Panc1 (cell line): Measurements from ENCODE around the gene RNF103. TPM values are rescaled to one million over a fixed set of nuclear protein-coding genes. Genes with fewer than 3 reads are reported as not detected.

Source experiments
- ATAC-seq: fragments of 200-7000 bp; cut with Tn5 transposase; 2 replicates; pipeline ENCODE4 v1.9.1; 2020; ENCODE audit warnings: mild to moderate bottlenecking, moderate library complexity
- BruUV-seq: library from RNA; stranded (reverse); fragments of 400-500 nt; replicated peaks from 2 replicates; lab custom pipeline; 2021; lab: Mats Ljungman, UMichigan
- CTCF ChIA-PET: fragments of 300-600 bp; sonication (Branson Sonifier 250); formaldehyde crosslinking; loops from one replicate; lab custom pipeline; 2022; ENCODE audit warnings: antibody characterized with exemption; lab: Charles Lee
- POLR2A ChIA-PET: fragments of 300-600 bp; sonication (Branson Sonifier 250); formaldehyde crosslinking; loops from one replicate; lab custom pipeline; 2022; ENCODE audit warnings: antibody characterized with exemption; lab: Charles Lee
- DNase-seq: peaks from one replicate; pipeline ENCODE4 v3.0.0-alpha.2; 2010; ENCODE audit warnings: low read depth, low spot score
- H3K27ac ChIP-seq: 2 replicates; pipeline ENCODE4 v1.5.1; 2011; ENCODE audit warnings: mild to moderate bottlenecking, low read length, inconsistent platforms
- H3K27me3 ChIP-seq: fragments of 200-500 bp; sonication (Bioruptor generic); 2 replicates; pipeline ENCODE4 v1.6.0; 2014; ENCODE audit warnings: low read length, inconsistent platforms; ENCODE audit not compliant: control insufficient read depth, insufficient read depth
- H3K36me3 ChIP-seq: fragments of 200-500 bp; sonication (Bioruptor generic); 2 replicates; pipeline ENCODE4 v1.5.1; 2014; ENCODE audit warnings: inconsistent platforms, mild to moderate bottlenecking, low read length, moderate library complexity; ENCODE audit not compliant: control insufficient read depth, insufficient read depth
- H3K4me1 ChIP-seq: 2 replicates; pipeline ENCODE4 v1.5.1; 2011; ENCODE audit warnings: inconsistent platforms, mild to moderate bottlenecking, low read length, moderate library complexity; ENCODE audit not compliant: control insufficient read depth, insufficient read depth
- H3K4me3 ChIP-seq, 2 experiments: 2 replicates each; pipeline ENCODE4 v1.5.1; 2011 to 2012; ENCODE audit warnings: low read depth in 2 of 2, low read length in 2 of 2, mild to moderate bottlenecking in 2 of 2, inconsistent platforms in 1 of 2, moderate library complexity in 1 of 2
- H3K9me3 ChIP-seq: fragments of 200-500 bp; sonication (Bioruptor generic); 2 replicates; pipeline ENCODE4 v1.5.1; 2014; ENCODE audit warnings: low read depth, mild to moderate bottlenecking, inconsistent platforms, low read length, moderate library complexity; ENCODE audit not compliant: control insufficient read depth, insufficient read depth
- CTCF ChIP-seq: fragments of 450-650 bp; IDR thresholded peaks from 2 replicates; pipeline ENCODE4 v1.5.1; 2017; ENCODE audit warnings: mild to moderate bottlenecking
- POLR2AphosphoS5 ChIP-seq: IDR thresholded peaks from 2 replicates; pipeline ENCODE4 v1.6.1; 2012; ENCODE audit warnings: mild to moderate bottlenecking, low read depth, low read length, moderate library complexity
- SIN3A ChIP-seq: IDR thresholded peaks from 2 replicates; pipeline ENCODE4 v1.6.1; 2012; ENCODE audit warnings: low read depth, mild to moderate bottlenecking, low read length, moderate library complexity, borderline replicate concordance; ENCODE audit not compliant: insufficient read depth
- TCF7L2 ChIP-seq: IDR thresholded peaks from 2 replicates; pipeline ENCODE4 v1.6.1; 2011; ENCODE audit warnings: mild to moderate bottlenecking, low read depth, low read length, inconsistent platforms
- in situ Hi-C: cut with HindIII; loops from 2 replicates; pipeline ENCODE4 v1.10.0; 2016; ENCODE audit warnings: low sequenced_read_pairs, low pct_unique_long_range_greater_than_20kb
- intact Hi-C: fragments of 100-400 bp; cut with micrococcal nuclease; formaldehyde crosslinking; loops from one replicate; pipeline ENCODE4 v1.10.0; 2022; ENCODE audit not compliant: unreplicated experiment
- total RNA-seq: library from RNA; stranded (reverse); gene quantifications from one replicate; pipeline ENCODE4 v1.2.1, GENCODE V29; 2021; ENCODE audit not compliant: unreplicated experiment
- TF ChIP-seq, protein P1 (sequence below), 2 experiments: IDR thresholded peaks; 2 replicates each; pipeline ENCODE4 v1.6.1; 2011 to 2012; ENCODE audit warnings: low read depth in 2 of 2, control low read depth in 1 of 2, low read length in 1 of 2, mild to moderate bottlenecking in 1 of 2, moderate library complexity in 1 of 2; ENCODE audit not compliant: insufficient read depth in 1 of 2

The RNF103 gene
- total RNA-seq, 1 experiment from 2014 or later: 37.6 TPM

DNA sequence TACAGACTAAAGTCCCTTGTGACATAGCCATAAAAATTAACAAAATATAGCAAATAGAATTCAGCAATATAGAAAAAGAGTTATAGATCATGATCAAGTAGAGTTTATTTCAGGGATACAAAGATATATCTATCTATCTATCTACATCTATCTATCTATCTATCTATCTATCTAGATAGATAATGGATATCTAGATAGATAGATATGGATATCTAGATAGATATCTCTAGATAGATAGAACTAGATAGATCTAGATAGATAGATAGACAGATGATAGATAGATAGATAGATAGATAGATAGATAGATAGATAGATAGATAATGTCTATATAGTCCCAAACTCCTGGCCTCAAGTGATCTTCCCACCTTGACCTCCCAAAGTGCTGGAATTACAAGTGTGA, 43.1 kb downstream of the RNF103 start:
- Histone ChIP-seq H3K4me3 (no peak overlapping the region), H3K9me3 (no peaks in the 10 kb centered on the region), H3K27me3 (no peaks in the 10 kb centered on the region; the same call in 1 of the 2 replicates), H3K27ac (no peak overlapping the region), H3K4me1 (no peaks in the 10 kb centered on the region), H3K36me3 (no peaks in the 10 kb centered on the region)
- BruUV-seq: no TSS peak
- CTCF ChIA-PET: no interaction called here
- POLR2A ChIA-PET: no interaction called here
- ATAC-seq (no peak), DNase-seq (no peak)
- TF ChIP-seq TCF7L2: no peak
- TF ChIP-seq, protein P1, sequence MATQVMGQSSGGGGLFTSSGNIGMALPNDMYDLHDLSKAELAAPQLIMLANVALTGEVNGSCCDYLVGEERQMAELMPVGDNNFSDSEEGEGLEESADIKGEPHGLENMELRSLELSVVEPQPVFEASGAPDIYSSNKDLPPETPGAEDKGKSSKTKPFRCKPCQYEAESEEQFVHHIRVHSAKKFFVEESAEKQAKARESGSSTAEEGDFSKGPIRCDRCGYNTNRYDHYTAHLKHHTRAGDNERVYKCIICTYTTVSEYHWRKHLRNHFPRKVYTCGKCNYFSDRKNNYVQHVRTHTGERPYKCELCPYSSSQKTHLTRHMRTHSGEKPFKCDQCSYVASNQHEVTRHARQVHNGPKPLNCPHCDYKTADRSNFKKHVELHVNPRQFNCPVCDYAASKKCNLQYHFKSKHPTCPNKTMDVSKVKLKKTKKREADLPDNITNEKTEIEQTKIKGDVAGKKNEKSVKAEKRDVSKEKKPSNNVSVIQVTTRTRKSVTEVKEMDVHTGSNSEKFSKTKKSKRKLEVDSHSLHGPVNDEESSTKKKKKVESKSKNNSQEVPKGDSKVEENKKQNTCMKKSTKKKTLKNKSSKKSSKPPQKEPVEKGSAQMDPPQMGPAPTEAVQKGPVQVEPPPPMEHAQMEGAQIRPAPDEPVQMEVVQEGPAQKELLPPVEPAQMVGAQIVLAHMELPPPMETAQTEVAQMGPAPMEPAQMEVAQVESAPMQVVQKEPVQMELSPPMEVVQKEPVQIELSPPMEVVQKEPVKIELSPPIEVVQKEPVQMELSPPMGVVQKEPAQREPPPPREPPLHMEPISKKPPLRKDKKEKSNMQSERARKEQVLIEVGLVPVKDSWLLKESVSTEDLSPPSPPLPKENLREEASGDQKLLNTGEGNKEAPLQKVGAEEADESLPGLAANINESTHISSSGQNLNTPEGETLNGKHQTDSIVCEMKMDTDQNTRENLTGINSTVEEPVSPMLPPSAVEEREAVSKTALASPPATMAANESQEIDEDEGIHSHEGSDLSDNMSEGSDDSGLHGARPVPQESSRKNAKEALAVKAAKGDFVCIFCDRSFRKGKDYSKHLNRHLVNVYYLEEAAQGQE (IDR thresholded peaks at IDR 0.05; ENCODE audit: insufficient read depth in 1 of 2, low read depth in 2 of 2, low read length in 1 of 2): no peak
- TF ChIP-seq CTCF: no peak
- no peak for TF ChIP-seq POLR2AphosphoS5
- in situ Hi-C loops (no loop called here), intact Hi-C loops (no loop called here)

GRCh38 chr2:86577817-86578456, 45.7 kb downstream of the RNF103 start:
- ATAC-seq (no peak), DNase-seq (no peak)
- H3K36me3 ChIP-seq: no peaks in the 10 kb centered on the region
- CTCF ChIA-PET: no interaction called here
- H3K9me3 ChIP-seq: no peaks in the 10 kb centered on the region
- no peak overlapping the region for H3K4me3 ChIP-seq
- intact Hi-C loops: no loop called here
- no peak overlapping the region for H3K27ac ChIP-seq
- no peak for TF ChIP-seq CTCF
- TF ChIP-seq POLR2AphosphoS5: no peak
- TF ChIP-seq, protein P1 (IDR thresholded peaks at IDR 0.05; ENCODE audit: insufficient read depth in 1 of 2, low read depth in 2 of 2, low read length in 1 of 2): no peak
- no peak for TF ChIP-seq SIN3A
- TF ChIP-seq TCF7L2: no peak
- no TSS peak for BruUV-seq
- H3K4me1 ChIP-seq: no peaks in the 10 kb centered on the region
- in situ Hi-C loops: no loop called here
- H3K27me3 ChIP-seq: no peaks in the 10 kb centered on the region
- POLR2A ChIA-PET: no interaction called here
